Glomerular visceral epithelial cell (primary cell): Measurements from ENCODE around the gene RALGPS1.

Experiments
- DNase-seq: peaks from one replicate; pipeline ENCODE4 v3.0.0-alpha.2; 2016; ENCODE audit errors: extremely low spot score

Gene RALGPS1

GRCh38 chr9:127098916-127099553 is 184.5 kb downstream of the RALGPS1 start:
- no peak for DNase-seq

DNA sequence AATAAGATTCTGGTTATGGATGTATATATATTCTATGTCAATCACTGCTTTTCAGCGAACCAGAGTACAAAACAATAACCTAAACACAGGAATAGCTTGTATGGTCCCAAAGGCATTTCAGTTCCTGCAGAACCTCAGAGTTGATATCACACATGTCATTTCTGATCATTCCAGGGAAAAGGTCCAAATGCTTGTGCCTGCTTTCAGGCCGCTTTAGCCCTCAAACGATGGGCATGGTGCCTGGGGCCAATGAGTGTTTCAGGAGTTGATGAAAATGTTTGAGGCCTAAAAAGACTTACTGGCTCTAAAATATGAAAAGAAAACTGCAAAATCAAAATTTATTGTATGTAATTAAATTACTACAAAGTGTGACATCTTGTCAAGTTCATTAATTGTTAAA is 185.1 kb downstream of the RALGPS1 start:
- DNase-seq, result no peak

DNA sequence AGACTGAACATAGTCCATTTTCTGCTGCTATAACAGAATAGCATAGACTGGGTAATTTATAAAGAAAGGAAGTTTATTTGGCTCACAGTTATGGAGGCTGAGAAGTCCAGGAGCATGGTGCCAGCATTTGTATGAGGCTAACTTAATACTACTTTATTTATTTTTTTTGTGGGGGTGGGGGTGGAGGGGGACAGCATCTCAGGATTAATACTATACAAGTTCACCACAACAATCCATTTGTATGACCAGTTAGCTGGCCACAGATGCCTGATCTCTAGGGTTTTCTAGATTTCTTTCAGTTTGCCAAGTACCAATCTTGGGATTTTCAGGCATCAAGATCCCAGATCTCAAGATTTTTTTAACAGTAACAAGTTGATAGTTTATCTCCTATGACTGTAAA is 187.6 kb downstream of the RALGPS1 start:
- no peak for DNase-seq

DNA sequence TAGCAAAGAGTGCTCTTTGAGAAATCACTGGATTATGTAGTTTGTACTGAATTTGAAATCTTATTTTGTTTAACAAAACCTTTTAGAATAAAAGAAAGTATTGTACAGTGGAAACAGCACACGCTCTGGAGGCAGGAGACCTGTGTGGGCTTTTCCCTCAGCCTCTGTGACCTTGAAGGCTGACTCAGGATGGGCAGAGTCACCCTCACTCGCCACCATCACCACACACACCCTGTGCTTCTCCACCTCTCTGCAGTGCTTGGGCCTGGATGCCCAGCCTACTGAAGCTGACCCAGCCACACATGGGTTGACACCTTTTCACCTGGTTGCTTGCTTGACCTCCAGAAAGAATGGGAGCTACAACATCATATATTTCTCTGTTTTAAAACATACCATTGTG is 188.2 kb downstream of the RALGPS1 start:
- no peak for DNase-seq

- DNase-seq, result no peak
Observed at GRCh38 chr9:127104581-127105311, 190.2 kb downstream of the RALGPS1 start.

- DNase-seq, result no peak
Observed at GRCh38 chr9:127105805-127106465, 191.4 kb downstream of the RALGPS1 start.

- DNase-seq, result no peak
Observed at GRCh38 chr9:127106466-127106855, 191.9 kb downstream of the RALGPS1 start.

GRCh38 chr9:127107171-127107928 is 192.8 kb downstream of the RALGPS1 start:
- DNase-seq, result no peak

- DNase-seq, result no peak
Observed at GRCh38 chr9:127107929-127108876, 193.6 kb downstream of the RALGPS1 start.

- DNase-seq, result no peak
Observed at GRCh38 chr9:127109212-127109711, 194.7 kb downstream of the RALGPS1 start.

- DNase-seq, result no peak
Observed at GRCh38 chr9:127112056-127112455, 197.5 kb downstream of the RALGPS1 start.

DNA sequence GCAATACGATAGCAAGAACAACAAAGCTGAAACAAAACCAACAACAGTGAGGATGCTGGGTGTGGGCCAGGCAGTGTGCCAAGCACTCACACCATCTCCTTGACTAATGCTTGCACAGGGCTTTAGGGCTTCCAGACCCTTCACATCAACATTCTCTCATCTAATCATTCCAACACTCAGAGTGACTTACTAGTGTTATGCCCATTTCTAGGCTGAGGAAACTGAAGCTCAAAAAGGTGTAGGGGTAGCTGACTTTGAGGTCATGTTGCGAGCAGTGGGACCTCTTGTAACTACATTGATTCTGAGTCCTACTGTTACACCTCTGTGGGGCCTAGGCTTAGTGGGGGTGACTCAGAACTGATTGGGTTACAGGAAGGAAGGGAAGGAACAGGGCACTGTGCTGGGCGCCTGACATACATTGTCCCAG is 198.2 kb downstream of the RALGPS1 start:
- DNase-seq, result no peak

- no peak for DNase-seq
Observed at GRCh38 chr9:127113191-127113972, 198.8 kb downstream of the RALGPS1 start.

- DNase-seq, result no peak
Observed at GRCh38 chr9:127114606-127115005, 200.0 kb downstream of the RALGPS1 start.

DNA sequence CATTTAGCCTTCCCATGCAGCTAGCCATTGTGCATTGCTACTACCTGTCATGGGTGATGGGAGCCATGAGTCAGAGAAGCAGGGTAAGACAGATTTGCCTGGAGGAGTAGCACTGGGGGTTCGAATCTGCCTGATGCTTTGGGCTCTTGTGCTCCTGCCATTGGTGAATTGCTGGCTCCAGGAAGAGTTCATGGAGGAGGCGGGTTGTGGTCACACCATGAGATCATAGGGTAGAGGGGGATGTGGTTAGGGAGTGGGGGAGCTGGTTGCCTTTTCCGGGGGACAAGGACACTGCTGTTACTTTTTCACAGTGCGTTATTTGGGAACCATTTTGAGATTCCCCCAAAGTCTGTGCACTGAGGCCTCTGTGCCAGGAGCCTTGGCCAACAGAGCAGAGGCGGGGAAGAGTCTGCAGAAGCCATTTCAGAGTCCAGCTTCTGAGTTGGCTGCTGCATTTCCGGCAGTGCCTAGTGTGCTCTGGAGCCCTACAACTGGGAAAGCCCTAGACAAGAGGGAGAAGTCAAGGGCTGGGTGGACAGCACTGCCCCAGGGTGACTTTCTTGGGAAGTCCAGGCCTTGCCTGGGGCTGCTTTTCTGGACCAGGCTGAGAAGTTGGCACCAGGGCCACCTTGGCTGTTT is 201.6 kb downstream of the RALGPS1 start:
- DNase-seq, result peak; percentile 12

GRCh38 chr9:127116957-127117356 is 202.4 kb downstream of the RALGPS1 start:
- DNase-seq, result peak; percentile 71

DNA sequence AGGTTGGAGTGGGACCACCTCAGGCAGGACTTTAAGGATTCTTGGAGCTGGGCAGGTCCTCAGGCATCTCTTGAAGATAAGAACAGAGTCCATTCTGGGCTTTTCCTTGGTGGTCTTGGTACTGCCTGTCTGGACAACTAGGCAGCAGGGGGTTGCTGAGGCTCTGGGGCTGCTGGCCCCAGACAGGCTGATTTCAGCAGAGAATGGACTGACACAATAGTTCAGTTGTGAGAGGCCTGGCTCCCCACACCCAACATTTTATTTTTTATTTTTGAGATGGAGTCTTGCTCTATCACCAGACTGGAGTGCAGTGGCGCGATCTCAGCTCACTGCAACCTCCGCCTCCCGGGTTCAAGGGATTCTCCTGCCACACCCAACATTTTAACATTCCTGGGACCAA is 203.2 kb downstream of the RALGPS1 start:
- no peak for DNase-seq

DNA sequence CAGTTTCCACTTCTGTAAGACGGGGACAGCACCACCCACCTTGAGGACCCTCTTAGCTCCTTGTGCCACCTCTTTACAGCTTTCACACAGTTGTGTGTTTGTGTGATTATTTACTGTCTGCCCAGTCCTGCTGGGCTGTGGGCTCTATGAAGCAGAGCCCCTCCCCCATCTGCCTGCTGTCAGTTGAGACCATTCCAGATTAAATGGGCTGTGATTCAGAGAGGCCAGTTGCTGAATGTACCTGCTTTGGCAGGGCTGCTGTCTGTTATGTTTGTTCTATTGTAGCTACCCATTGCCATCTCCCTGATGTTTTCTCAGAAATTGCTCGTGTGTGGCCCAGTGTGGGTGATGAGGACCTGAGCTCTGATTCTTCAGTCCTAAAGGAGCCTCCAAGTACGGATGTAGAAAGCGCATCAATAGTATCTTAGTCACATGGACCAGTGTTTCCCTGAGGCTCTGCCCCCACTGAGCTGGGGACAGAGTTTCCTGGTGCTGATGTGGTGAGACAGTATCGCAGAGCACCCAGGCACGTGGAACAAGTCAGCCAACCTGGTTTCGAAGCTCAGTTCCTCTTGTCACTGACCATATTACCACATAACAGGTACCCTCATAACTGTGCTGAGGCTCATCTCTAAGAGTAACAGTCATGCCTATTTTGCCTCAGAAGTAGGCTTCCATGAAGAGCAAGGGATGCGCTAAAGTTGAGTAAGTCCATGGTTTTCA is 204.2 kb downstream of the RALGPS1 start:
- DNase-seq, result no peak

DNA sequence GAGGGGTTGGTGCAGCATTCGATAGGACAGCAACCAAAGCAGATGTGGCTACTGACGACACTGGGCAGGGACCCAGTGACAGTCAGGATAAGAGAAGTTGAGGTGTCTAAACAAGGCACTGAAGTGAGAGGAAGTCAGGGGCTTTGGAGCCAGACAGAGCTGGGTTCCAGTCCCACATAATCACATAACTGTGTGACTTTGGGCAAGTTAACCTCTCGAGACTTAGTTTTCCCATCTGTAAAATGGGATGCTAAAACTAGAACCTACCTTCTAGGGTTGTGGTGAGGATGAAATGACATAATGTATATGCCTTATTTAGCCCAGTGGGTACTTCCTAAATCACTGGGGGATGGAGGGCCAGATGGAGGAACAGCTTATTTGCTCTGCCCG is 204.7 kb downstream of the RALGPS1 start:
- DNase-seq, result no peak
